ENCODE results near the gene PTPRD. TPM values are rescaled to one million over a fixed set of nuclear protein-coding genes. Genes with fewer than 3 reads are reported as not detected.

The PTPRD gene
- total RNA-seq, 1 donor from 2014 or later = 15.6 TPM

GRCh38 chr9:10048994-10049393, 563.8 kb downstream of the PTPRD start:
- no peak for TF ChIP-seq CTCF (IDR thresholded peaks at IDR 0.05; ENCODE audit: borderline replicate concordance)
- Histone ChIP-seq H3K9me3 (replicated peaks) (no peaks in the 10 kb centered on the region), H3K27me3 (ENCODE audit: low read depth) (no peaks in the 10 kb centered on the region), H3K36me3 (no peaks in the 10 kb centered on the region), H3K4me3 (no peak overlapping the region), H3K4me1 (no peaks in the 10 kb centered on the region), H3K27ac (replicated peaks) (no peak overlapping the region)
- intact Hi-C loops (cut with micrococcal nuclease) = no loop called here
- no peak for DNase-seq

DNA sequence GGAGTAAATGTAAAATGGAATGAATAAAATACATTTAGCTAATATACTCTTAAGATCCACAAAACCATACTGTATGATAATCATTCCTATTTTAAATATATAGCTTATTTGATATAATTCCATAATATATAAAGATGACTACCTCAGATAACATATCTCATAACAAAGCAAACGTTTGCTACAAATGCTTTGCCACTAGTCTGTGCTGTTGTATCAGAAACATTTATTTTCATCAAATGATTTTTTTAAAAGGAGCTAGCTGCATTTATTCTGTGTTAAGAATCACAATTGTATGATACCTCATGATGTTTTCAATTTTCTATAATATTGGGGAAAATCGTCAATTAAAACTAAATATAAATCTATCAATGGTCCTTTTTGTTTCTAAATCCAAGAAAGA, 567.2 kb downstream of the PTPRD start:
- Histone ChIP-seq H3K36me3 (no peaks in the 10 kb centered on the region), H3K4me1 (no peaks in the 10 kb centered on the region), H3K4me3 (no peak overlapping the region), H3K27me3 (ENCODE audit: low read depth) (no peaks in the 10 kb centered on the region), H3K9me3 (replicated peaks) (no peaks in the 10 kb centered on the region), H3K27ac (replicated peaks) (no peak overlapping the region)
- intact Hi-C loops (cut with micrococcal nuclease) = no loop called here
- peak; percentile 64 for TF ChIP-seq CTCF (IDR thresholded peaks at IDR 0.05; ENCODE audit: borderline replicate concordance)
- no peak for DNase-seq

- no peak for TF ChIP-seq CTCF (IDR thresholded peaks at IDR 0.05; ENCODE audit: borderline replicate concordance)
- Histone ChIP-seq H3K4me1 (no peaks in the 10 kb centered on the region), H3K9me3 (replicated peaks) (no peaks in the 10 kb centered on the region), H3K27ac (replicated peaks) (no peak overlapping the region), H3K4me3 (no peak overlapping the region), H3K27me3 (ENCODE audit: low read depth) (no peaks in the 10 kb centered on the region), H3K36me3 (no peaks in the 10 kb centered on the region)
- DNase-seq = no peak
- intact Hi-C loops (cut with micrococcal nuclease) = no loop called here
Observed at GRCh38 chr9:10041726-10042229, 571.0 kb downstream of the PTPRD start.

- no peaks in the 10 kb centered on the region for H3K4me1 ChIP-seq
- H3K27ac ChIP-seq (replicated peaks) = no peak overlapping the region
- no peak for TF ChIP-seq CTCF (IDR thresholded peaks at IDR 0.05; ENCODE audit: borderline replicate concordance)
- no peak overlapping the region for H3K4me3 ChIP-seq
- H3K36me3 ChIP-seq = no peaks in the 10 kb centered on the region
- intact Hi-C loops (cut with micrococcal nuclease) = no loop called here
- H3K9me3 ChIP-seq (replicated peaks) = no peaks in the 10 kb centered on the region
- DNase-seq = no peak
- no peaks in the 10 kb centered on the region for H3K27me3 ChIP-seq (ENCODE audit: low read depth)
Observed at GRCh38 chr9:10036095-10036494, 576.7 kb downstream of the PTPRD start.

- Histone ChIP-seq H3K27ac (replicated peaks) (no peak overlapping the region), H3K9me3 (replicated peaks) (peaks cover 7% of the 10 kb centered on the region), H3K36me3 (no peaks in the 10 kb centered on the region), H3K27me3 (ENCODE audit: low read depth) (no peaks in the 10 kb centered on the region), H3K4me1 (no peaks in the 10 kb centered on the region), H3K4me3 (no peak overlapping the region)
- intact Hi-C loops (cut with micrococcal nuclease) = no loop called here
- no peak for DNase-seq
- no peak for TF ChIP-seq CTCF (IDR thresholded peaks at IDR 0.05; ENCODE audit: borderline replicate concordance)
Observed at GRCh38 chr9:10032166-10032565, 580.6 kb downstream of the PTPRD start.
